Fibroblast of the aortic adventitia (primary cell): ENCODE results near the gene CAND1. TPM values are rescaled to one million over a fixed set of nuclear protein-coding genes. Genes with fewer than 3 reads are reported as not detected.

ENCODE experiments used
- DNase-seq: peaks from one replicate; pipeline ENCODE4 v3.0.0-alpha.2; 2010; ENCODE audit warnings: low read depth
- H3K4me3 ChIP-seq: 2 replicates; pipeline ENCODE4 v1.5.1; 2011; ENCODE audit warnings: low read depth, mild to moderate bottlenecking, control low read depth, low read length, moderate library complexity
- CTCF ChIP-seq: IDR thresholded peaks from 2 replicates; pipeline ENCODE4 v1.5.1; 2011; ENCODE audit warnings: mild to moderate bottlenecking, low read length, control low read depth, inconsistent platforms; ENCODE audit not compliant: insufficient read depth
- total RNA-seq: library from RNA; depleted of rRNA; stranded (reverse); fragments of >200 nt; gene quantifications from 2 replicates; pipeline ENCODE4 v1.2.3, GENCODE V29; 2012; ENCODE audit warnings: low replicate concordance

CAND1 gene
- total RNA-seq, 1 donor, result 119 TPM

GRCh38 chr12:67356380-67356774 lies 87.2 kb downstream of the CAND1 start:
- DNase-seq, result peak; percentile 44
- TF ChIP-seq CTCF, result no peak
- no peak overlapping the region for H3K4me3 ChIP-seq

DNA sequence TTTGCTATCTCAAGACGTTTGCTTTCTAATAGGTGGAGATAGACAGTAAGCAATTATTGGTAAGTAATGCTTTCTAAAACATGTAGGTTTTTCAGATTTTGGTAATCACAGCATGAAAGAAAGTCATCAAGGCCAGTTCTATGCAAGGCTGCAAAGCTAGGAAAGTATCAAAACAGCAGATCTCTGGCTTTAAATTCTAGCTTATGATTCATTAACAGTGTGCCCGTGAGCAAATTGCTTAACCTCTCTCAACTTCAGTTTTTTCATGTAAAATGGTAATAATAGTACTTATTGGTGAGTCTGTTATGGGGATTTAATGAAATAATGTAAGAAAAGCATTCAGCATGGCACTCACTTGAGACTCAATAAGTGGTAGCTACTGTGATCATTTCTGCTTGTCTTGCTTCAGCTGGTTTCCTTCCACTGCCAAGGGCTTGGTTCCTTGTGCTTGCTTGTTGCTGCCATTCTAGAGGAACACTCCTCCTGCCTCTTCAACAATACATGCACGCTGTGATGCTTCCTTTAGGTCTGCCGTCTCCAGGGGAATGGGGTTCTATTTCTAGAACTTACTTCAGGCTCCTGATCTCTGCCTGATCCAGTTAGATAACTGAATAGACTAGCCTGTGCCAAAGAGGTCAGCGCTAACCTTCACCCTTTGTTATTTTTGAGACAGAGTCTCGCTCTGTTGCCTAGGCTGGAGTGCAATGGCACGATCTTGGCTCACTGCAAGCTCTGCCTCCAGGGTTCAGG lies 88.4 kb downstream of the CAND1 start:
- no peak overlapping the region for H3K4me3 ChIP-seq
- TF ChIP-seq CTCF, result no peak
- peak; percentile 30 for DNase-seq

GRCh38 chr12:67358781-67359338 lies 89.7 kb downstream of the CAND1 start:
- no peak overlapping the region for H3K4me3 ChIP-seq

DNA sequence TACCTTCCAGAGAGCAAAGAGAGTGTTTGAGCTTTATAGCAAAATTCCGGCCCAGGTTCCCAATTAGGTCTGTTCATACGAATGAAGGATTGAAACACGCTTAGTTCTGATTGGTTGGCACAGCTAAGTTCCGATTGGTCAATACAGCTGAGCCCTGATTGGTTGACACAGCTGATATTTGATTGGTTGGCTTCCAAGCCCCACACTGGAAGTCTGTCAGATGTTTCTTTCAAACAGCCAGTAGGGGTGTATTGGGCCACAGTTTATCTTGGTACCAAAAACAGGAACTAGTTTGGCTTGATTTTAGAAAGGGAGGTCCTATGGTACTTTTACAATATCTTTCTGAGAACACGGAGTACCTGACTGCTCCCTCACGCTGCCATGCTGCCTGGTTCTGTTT lies 93.4 kb downstream of the CAND1 start:
- TF ChIP-seq CTCF, result no peak
- no peak overlapping the region for H3K4me3 ChIP-seq
- DNase-seq, result no peak

More at GRCh38 chr12:67358781-67359338, 89.7 kb downstream of the CAND1 start:
- no peak for TF ChIP-seq CTCF
- peak; percentile 93 for DNase-seq

DNA sequence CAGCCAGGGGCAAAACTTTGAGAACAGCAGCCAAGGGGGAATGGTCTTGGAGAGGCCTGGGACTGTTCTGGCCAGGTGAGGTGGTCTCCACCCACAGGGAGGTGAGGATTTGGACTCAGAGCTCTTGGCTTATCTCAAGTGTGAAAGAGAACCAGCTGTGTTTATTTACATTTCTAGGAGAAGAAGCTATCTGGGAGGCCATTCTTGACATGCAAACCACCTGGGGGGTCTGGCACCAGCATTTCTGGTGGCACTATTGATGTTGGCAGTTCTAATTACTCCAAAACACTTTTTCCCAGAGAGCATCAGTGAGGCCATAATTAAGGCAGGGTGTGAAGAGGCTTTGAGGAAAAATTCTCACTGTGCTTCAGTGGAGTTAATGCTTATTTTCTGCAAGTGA lies 95.1 kb downstream of the CAND1 start:
- TF ChIP-seq CTCF, result no peak
- H3K4me3 ChIP-seq, result no peak overlapping the region
- DNase-seq, result peak; percentile 70

- peak; percentile 76 for DNase-seq
- no peak overlapping the region for H3K4me3 ChIP-seq
- TF ChIP-seq CTCF, result no peak
These were observed 96.0 kb downstream of the CAND1 start for GRCh38 chr12:67365131-67365530.
